WTC11 (cell line): Measurements from ENCODE around the gene PUM1. TPM values are rescaled to one million over a fixed set of nuclear protein-coding genes. Genes with fewer than 3 reads are reported as not detected.

ENCODE experiments used
- ATAC-seq: fragments of 200-7000 bp; cut with Tn5 transposase; 2 replicates; pipeline ENCODE4 v1.10.0; 2021; ENCODE audit warnings: mild to moderate bottlenecking, moderate library complexity
- CTCF ChIA-PET: fragments of 300-600 bp; sonication (Branson Sonifier 250); formaldehyde crosslinking; loops from one replicate; lab custom pipeline; 2021; ENCODE audit warnings: antibody characterized with exemption; lab: Charles Lee
- POLR2A ChIA-PET: fragments of 350-600 bp; sonication (Branson Sonifier 250); formaldehyde crosslinking; loops from one replicate; lab custom pipeline; 2021; ENCODE audit warnings: antibody characterized with exemption; lab: Charles Lee
- DNase-seq: peaks from one replicate; pipeline ENCODE4 v3.0.0; 2021; ENCODE audit warnings: low spot score
- H3K27ac Mint-ChIP-seq: 2 replicates; pipeline ENCODE4 v1.8.0; 2021; ENCODE audit warnings: mixed read lengths
- H3K27me3 Mint-ChIP-seq: 2 replicates; pipeline ENCODE4 v1.8.0; 2021; ENCODE audit warnings: low read depth, mild to moderate bottlenecking, moderate library complexity, mixed read lengths
- H3K36me3 Mint-ChIP-seq: 2 replicates; pipeline ENCODE4 v1.8.0; 2021; ENCODE audit warnings: mixed read lengths
- H3K4me1 Mint-ChIP-seq: 2 replicates; pipeline ENCODE4 v1.8.0; 2022; ENCODE audit warnings: mixed read lengths
- H3K4me3 Mint-ChIP-seq: 2 replicates; pipeline ENCODE4 v1.8.0; 2021; ENCODE audit warnings: mild to moderate bottlenecking, moderate library complexity, mixed read lengths
- H3K9me3 Mint-ChIP-seq: 2 replicates; pipeline ENCODE4 v1.8.0; 2021; ENCODE audit warnings: mixed read lengths
- ARID4B ChIP-seq: sonication (generic); formaldehyde crosslinking; IDR thresholded peaks from 2 replicates; pipeline ENCODE4 v1.8.0; 2023; ENCODE audit warnings: missing genetic modification reagents, mild to moderate bottlenecking, borderline replicate concordance
- ATF6 ChIP-seq: sonication (generic); formaldehyde crosslinking; IDR thresholded peaks from 2 replicates; pipeline ENCODE4 v1.8.1; 2023; ENCODE audit warnings: mild to moderate bottlenecking, missing genetic modification reagents
- EMX1 ChIP-seq: fragments of 250-450 bp; sonication (Bioruptor Pico); IDR thresholded peaks from 2 replicates; pipeline ENCODE4 v1.8.0; 2021; ENCODE audit warnings: mild to moderate bottlenecking
- ESRRA ChIP-seq: sonication (generic); formaldehyde crosslinking; IDR thresholded peaks from 2 replicates; pipeline ENCODE4 v1.8.1; 2022; ENCODE audit warnings: mild to moderate bottlenecking, missing genetic modification reagents, borderline replicate concordance
- FOXJ3 ChIP-seq: sonication (generic); formaldehyde crosslinking; IDR thresholded peaks from 2 replicates; pipeline ENCODE4 v1.9.0; 2021; ENCODE audit warnings: missing genetic modification reagents, mild to moderate bottlenecking, borderline replicate concordance
- FOXK1 ChIP-seq: sonication (generic); formaldehyde crosslinking; IDR thresholded peaks from 2 replicates; pipeline ENCODE4 v1.8.0; 2022; ENCODE audit warnings: mild to moderate bottlenecking, moderate library complexity, missing genetic modification reagents
- JUN ChIP-seq: sonication (generic); formaldehyde crosslinking; IDR thresholded peaks from 2 replicates; pipeline ENCODE4 v1.8.0; 2023; ENCODE audit warnings: mild to moderate bottlenecking, missing genetic modification reagents
- NFATC4 ChIP-seq: fragments of 250-450 bp; sonication (Bioruptor Pico); IDR thresholded peaks from 2 replicates; pipeline ENCODE4 v1.9.0; 2021; ENCODE audit warnings: mild to moderate bottlenecking
- NR2C2 ChIP-seq: sonication (generic); formaldehyde crosslinking; IDR thresholded peaks from 2 replicates; pipeline ENCODE4 v1.8.0; 2022; ENCODE audit warnings: mild to moderate bottlenecking, missing genetic modification reagents
- RELA ChIP-seq: sonication (generic); formaldehyde crosslinking; IDR thresholded peaks from 2 replicates; pipeline ENCODE4 v1.8.1; 2022; ENCODE audit warnings: missing genetic modification reagents, mild to moderate bottlenecking, borderline replicate concordance
- SMAD4 ChIP-seq: sonication (generic); formaldehyde crosslinking; IDR thresholded peaks from 2 replicates; pipeline ENCODE4 v1.8.0; 2022; ENCODE audit warnings: mild to moderate bottlenecking, missing genetic modification reagents
- SP1 ChIP-seq: sonication (generic); formaldehyde crosslinking; conservative IDR thresholded peaks from 2 replicates; pipeline ENCODE4 v1.8.1; 2022; ENCODE audit warnings: missing genetic modification reagents
- ZMAT4 ChIP-seq: fragments of 250-450 bp; sonication (Bioruptor Pico); IDR thresholded peaks from 2 replicates; pipeline ENCODE4 v1.9.0; 2021; ENCODE audit warnings: mild to moderate bottlenecking
- ZNF232 ChIP-seq: sonication (generic); formaldehyde crosslinking; IDR thresholded peaks from 2 replicates; pipeline ENCODE4 v1.8.0; 2022; ENCODE audit warnings: mild to moderate bottlenecking, missing genetic modification reagents
- ZNF281 ChIP-seq: sonication (generic); formaldehyde crosslinking; IDR thresholded peaks from 2 replicates; pipeline ENCODE4 v1.8.0; 2023; ENCODE audit warnings: mild to moderate bottlenecking, missing genetic modification reagents
- ZNF416 ChIP-seq: fragments of 250-450 bp; sonication (Bioruptor Pico); IDR thresholded peaks from 2 replicates; pipeline ENCODE4 v1.9.0; 2021; ENCODE audit warnings: mild to moderate bottlenecking, inconsistent platforms
- ZNF425 ChIP-seq: fragments of 250-450 bp; sonication (Bioruptor Pico); conservative IDR thresholded peaks from 2 replicates; pipeline ENCODE4 v1.9.0; 2021; ENCODE audit warnings: mild to moderate bottlenecking
- ZNF671 ChIP-seq: fragments of 250-450 bp; sonication (Bioruptor Pico); IDR thresholded peaks from 2 replicates; pipeline ENCODE4 v1.8.0; 2021; ENCODE audit warnings: mild to moderate bottlenecking
- total RNA-seq: library from RNA; stranded (reverse); gene quantifications from 3 replicates; pipeline ENCODE4 v1.2.3, GENCODE V29; 2021

Gene PUM1
- total RNA-seq, 1 experiment from 2014 or later, result 147 TPM

GRCh38 chr1:30919025-30919881 lies 146.3 kb downstream of the PUM1 start:
- H3K36me3 Mint-ChIP-seq, result no peaks in the 10 kb centered on the region
- no peak overlapping the region for H3K4me3 Mint-ChIP-seq
- no peaks in the 10 kb centered on the region for H3K9me3 Mint-ChIP-seq
- CTCF ChIA-PET, result interaction anchor here (0.9 to 4.0 kb wide), 11 partner anchors 8 to 276 kb away, joined by 3 to 27 read pairs (median 5); no protein-coding TSS in a partner anchor
- H3K27ac Mint-ChIP-seq, result no peak overlapping the region
- POLR2A ChIA-PET, result interaction anchor here (0.7 kb wide), 1 partner anchor 116 kb away, joined by 5 read pairs; no protein-coding TSS in a partner anchor
- no peaks in the 10 kb centered on the region for H3K4me1 Mint-ChIP-seq
- DNase-seq, result no peak
- peak; percentile 39 for ATAC-seq
- H3K27me3 Mint-ChIP-seq, result no peaks in the 10 kb centered on the region
- TF ChIP-seq ZNF281 (CRISPR knock-in tag), result no peak
- no peak for TF ChIP-seq EMX1 (CRISPR knock-in tag)
- TF ChIP-seq FOXK1 (CRISPR knock-in tag), result no peak
- TF ChIP-seq ZNF232 (CRISPR knock-in tag), result no peak
- no peak for TF ChIP-seq SP1 (CRISPR knock-in tag)
- TF ChIP-seq ZMAT4, result no peak
- TF ChIP-seq ZNF425 (CRISPR knock-in tag), result no peak
- no peak for TF ChIP-seq RELA
- TF ChIP-seq ATF6 (CRISPR knock-in tag), result no peak
- no peak for TF ChIP-seq ESRRA (CRISPR knock-in tag)
- TF ChIP-seq FOXJ3, result no peak
- TF ChIP-seq SMAD4 (CRISPR knock-in tag), result no peak
- TF ChIP-seq JUN (CRISPR knock-in tag), result no peak
- no peak for TF ChIP-seq NR2C2 (CRISPR knock-in tag)
- TF ChIP-seq ARID4B (CRISPR knock-in tag), result no peak
- TF ChIP-seq ZNF671 (CRISPR knock-in tag), result no peak
- TF ChIP-seq NFATC4 (CRISPR knock-in tag), result no peak
- TF ChIP-seq ZNF416 (CRISPR knock-in tag), result no peak
